Kidney epithelial cell (primary cell): ENCODE data around the gene RNF112. TPM values are rescaled to one million over a fixed set of nuclear protein-coding genes. Genes with fewer than 3 reads are reported as not detected.

Experiments
- DNase-seq: peaks from one replicate; pipeline ENCODE4 v3.0.0-alpha.2; 2010; ENCODE audit warnings: low read depth
- H3K27me3 ChIP-seq: 2 replicates; pipeline ENCODE4 v1.6.0; 2011; ENCODE audit warnings: low read length; ENCODE audit not compliant: control insufficient read depth, insufficient read depth
- H3K36me3 ChIP-seq: 2 replicates; pipeline ENCODE4 v1.5.1; 2011; ENCODE audit warnings: low read length; ENCODE audit not compliant: control insufficient read depth, insufficient read depth
- H3K4me3 ChIP-seq: 2 replicates; pipeline ENCODE4 v1.5.1; 2011; ENCODE audit warnings: low read depth, mild to moderate bottlenecking, control low read depth, low read length
- CTCF ChIP-seq: IDR thresholded peaks from 2 replicates; pipeline ENCODE4 v1.5.1; 2011; ENCODE audit warnings: mild to moderate bottlenecking, moderate library complexity, low read length, control low read depth, inconsistent platforms; ENCODE audit not compliant: insufficient read depth, poor library complexity, severe bottlenecking
- total RNA-seq: library from RNA; depleted of rRNA; stranded (reverse); fragments of >200 nt; gene quantifications from 2 replicates; pipeline ENCODE4 v1.2.3, GENCODE V29; 2015

The RNF112 gene
- total RNA-seq, 1 donor from 2014 or later, result 0.08 TPM

DNA sequence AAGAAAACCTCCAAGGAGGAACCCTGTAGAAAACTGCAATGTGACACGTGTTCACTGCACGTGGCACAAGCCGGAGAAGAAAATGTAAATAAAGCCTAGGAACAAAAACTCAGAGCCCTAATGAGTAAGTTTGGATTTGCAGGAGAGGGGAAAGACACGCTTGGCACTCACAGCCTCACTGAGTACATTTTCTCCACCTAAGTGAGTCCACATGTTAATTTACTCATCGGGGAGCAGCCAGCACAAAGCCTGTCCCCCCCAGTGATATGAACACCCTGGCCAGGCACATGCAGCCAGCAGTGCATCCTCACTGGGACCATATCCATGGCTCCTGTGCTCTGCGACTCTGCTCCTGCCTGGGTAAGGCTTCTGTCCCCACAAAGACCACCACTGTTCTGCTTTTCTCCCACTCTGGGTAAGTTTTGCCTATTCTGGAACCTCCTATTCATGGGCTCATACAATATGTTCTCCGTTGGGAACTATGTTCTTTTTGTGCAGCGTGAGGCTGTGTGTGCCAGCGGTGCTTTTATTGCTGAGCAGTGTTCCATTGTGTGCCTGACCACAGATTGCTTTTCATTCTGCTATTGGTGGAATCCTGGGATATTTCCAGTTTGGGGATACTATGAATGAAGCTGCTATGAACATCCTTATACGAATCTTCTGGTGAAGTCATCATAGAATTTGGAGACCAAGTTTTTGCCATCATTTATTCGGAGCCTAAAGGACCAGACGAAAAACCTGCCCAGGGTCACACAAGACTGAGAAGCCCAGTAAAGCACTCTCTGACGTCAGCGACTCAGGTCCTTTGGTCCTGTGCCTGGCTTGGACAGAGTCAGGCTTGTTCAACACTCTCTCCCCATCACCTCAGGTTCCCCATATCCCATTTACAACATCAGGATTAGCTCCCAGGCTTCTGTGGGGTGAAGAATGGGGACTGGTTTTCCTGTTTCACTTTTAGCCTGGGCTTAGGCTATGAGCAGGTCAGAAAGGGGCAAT, 53.3 kb downstream of the RNF112 start:
- H3K27me3 ChIP-seq, result peaks cover 7% of the 10 kb centered on the region
- no peaks in the 10 kb centered on the region for H3K36me3 ChIP-seq
- no peak for DNase-seq
- no peak for TF ChIP-seq CTCF
- H3K4me3 ChIP-seq, result no peak overlapping the region

Other genes with a start within 250 kb of the RNF112 start
- 13.7 and 18.8 TPM in 2 replicates for gene EPN2, start 173.9 kb upstream of the RNF112 start, total RNA-seq
- 16.8 and 19.0 TPM in 2 replicates for gene B9D1, start 48.5 kb upstream of the RNF112 start, total RNA-seq
- 23.6 and 30.8 TPM in 2 replicates for gene MAPK7, start 32.7 kb upstream of the RNF112 start, total RNA-seq
- gene MFAP4, start 24.0 kb upstream of the RNF112 start, total RNA-seq, result 0.68 and 1.3 TPM in 2 replicates
- gene SLC47A1, start 122.6 kb downstream of the RNF112 start, total RNA-seq, result 1.0 and 3.9 TPM in 2 replicates
- gene ALDH3A2, start 237.5 kb downstream of the RNF112 start, total RNA-seq, result 20.9 and 26.4 TPM in 2 replicates